Measurements from ENCODE around the gene AP3M1.

AP3M1 gene

DNA sequence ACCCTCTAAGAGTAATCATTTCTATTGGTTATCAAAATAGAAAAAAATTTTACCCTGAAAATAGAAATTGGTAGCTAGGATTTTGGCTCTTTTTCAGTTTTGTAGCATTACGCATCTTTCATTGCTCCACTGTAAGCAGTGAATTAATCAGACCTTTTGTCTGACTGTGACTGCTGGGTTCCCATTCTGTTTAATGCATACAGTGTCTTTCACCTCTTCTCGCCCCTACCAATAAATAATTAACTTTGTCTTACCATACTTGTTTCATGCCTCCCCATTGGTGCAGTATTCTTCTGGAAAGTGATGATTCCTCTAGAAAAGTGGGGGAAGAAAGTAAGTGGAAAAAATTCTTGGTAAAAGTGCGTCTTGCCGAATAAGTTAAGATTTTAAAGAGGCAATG is 73.2 kb downstream of the AP3M1 start:
- DNase-seq, result peak; percentile 8

DNA sequence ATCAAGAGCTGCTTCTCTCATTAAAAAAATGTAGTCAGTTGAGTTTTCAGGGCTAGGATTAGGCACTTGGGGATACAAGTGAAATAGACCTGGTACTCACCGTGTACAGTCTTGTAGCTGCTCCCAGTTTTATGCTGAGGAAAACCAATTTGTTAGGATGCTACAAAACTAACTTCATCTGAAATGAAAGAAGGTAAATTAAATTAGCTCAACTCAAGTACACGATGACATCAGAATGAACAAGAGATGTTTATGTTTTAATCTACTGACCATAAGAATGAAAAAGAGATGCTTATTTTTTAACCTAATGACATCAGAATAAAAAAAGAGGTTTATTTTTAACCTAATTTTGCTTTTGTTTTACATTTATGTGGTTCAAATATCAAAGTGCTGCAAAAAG is 73.7 kb downstream of the AP3M1 start:
- DNase-seq, result no peak

DNA sequence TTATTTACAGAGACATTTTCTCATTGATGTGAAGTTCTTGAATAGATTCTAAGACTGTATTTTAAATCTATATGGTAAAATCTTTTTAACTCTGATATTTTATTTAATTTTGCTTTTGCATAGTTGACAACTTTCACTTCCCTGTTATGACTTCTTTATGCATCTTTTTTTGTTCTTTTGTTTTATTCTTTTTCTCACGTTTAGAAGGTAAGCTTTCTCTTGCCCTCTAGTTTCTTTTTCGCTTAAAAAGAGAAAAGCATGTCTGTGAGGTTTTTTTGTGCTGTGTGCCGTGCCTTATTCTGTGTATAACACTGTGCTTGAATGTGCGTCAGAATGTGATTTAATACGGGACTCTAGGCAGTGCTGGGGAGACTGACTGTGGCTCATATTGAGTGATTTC is 74.7 kb downstream of the AP3M1 start:
- no peak for DNase-seq

DNA sequence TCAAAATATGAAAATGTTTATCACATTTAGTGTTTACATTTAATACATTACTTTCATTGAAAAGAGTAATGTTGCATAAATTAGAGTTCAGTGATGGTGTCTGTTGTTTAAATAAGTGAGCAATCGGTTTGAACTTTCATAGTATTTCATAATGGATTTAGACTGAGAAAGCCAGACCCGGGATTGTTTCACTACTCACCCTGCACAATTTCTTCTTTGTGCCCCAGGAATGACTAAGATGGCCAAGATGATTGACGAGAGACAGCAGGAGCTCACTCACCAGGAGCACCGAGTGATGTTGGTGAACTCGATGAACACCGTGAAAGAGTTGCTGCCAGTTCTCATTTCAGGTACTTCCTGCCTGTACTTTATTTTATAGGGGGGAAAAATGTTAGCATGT is 78.1 kb downstream of the AP3M1 start:
- DNase-seq, result peak; percentile 35

DNA sequence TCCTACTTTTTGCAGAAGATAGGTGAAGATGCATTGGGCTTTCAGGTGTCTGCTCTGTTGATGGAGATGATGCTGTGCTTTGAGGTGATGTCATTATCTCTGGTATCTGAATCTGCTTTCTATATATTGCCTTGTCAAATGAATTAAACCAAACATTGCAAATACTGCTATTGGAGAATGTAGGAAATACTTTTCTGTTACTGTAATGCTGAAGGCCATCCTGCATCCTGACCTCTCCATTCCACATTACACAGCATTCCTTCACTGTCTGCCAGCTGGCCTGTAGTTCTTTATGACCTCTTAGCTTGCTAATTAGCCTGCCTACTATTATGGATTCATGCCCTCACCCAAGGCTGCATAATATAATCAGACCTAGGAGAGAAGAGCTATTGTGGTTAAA is 79.5 kb downstream of the AP3M1 start:
- DNase-seq, result peak; percentile 90
